HEK293T (cell line): ENCODE data around the gene KANK3.

Source experiments
- CTCF ChIA-PET: fragments of 350-600 bp; formaldehyde crosslinking; extraction: SDS; loops from one replicate; lab custom pipeline; 2021; ENCODE audit warnings: antibody characterized with exemption, inconsistent platforms; lab: Yijun Ruan, JAX
- POLR2A ChIA-PET: fragments of 350-600 bp; formaldehyde crosslinking; extraction: SDS; loops from one replicate; lab custom pipeline; 2020; ENCODE audit warnings: antibody characterized with exemption, inconsistent platforms; lab: Yijun Ruan, JAX
- DNase-seq: peaks from one replicate; pipeline ENCODE4 v3.0.0; 2012; ENCODE audit warnings: mixed read lengths; ENCODE audit errors: extremely low spot score
- ARNT ChIP-seq: fragments of 450-650 bp; IDR thresholded peaks from 2 replicates; pipeline ENCODE4 v1.6.1; 2017; ENCODE audit warnings: mild to moderate bottlenecking
- BHLHE40 ChIP-seq: fragments of 450-650 bp; IDR thresholded peaks from 2 replicates; pipeline ENCODE4 v1.6.1; 2016; ENCODE audit warnings: mild to moderate bottlenecking, moderate library complexity, borderline replicate concordance
- CTBP1 ChIP-seq: fragments of 450-650 bp; IDR thresholded peaks from 2 replicates; pipeline ENCODE4 v1.6.1; 2016; ENCODE audit warnings: borderline replicate concordance
- ELF4 ChIP-seq: fragments of 450-650 bp; IDR thresholded peaks from 2 replicates; pipeline ENCODE4 v1.6.1; 2017; ENCODE audit warnings: antibody characterized with exemption
- FOXA1 ChIP-seq: fragments of 450-650 bp; IDR thresholded peaks from 2 replicates; pipeline ENCODE4 v1.6.1; 2016; ENCODE audit warnings: mild to moderate bottlenecking
- FOXK2 ChIP-seq: fragments of 450-650 bp; IDR thresholded peaks from 2 replicates; pipeline ENCODE4 v1.6.1; 2016; ENCODE audit warnings: mild to moderate bottlenecking
- FOXM1 ChIP-seq: fragments of 450-650 bp; IDR thresholded peaks from 2 replicates; pipeline ENCODE4 v1.6.1; 2017; ENCODE audit warnings: mild to moderate bottlenecking, borderline replicate concordance
- HDGF ChIP-seq: fragments of 450-650 bp; IDR thresholded peaks from 2 replicates; pipeline ENCODE4 v1.6.1; 2017; ENCODE audit warnings: antibody characterized with exemption, borderline replicate concordance
- L3MBTL2 ChIP-seq: fragments of 450-650 bp; conservative IDR thresholded peaks from 2 replicates; pipeline ENCODE4 v1.6.1; 2016; ENCODE audit warnings: mild to moderate bottlenecking
- LEF1 ChIP-seq: fragments of 450-650 bp; IDR thresholded peaks from 2 replicates; pipeline ENCODE4 v1.6.1; 2017; ENCODE audit warnings: mild to moderate bottlenecking, borderline replicate concordance
- NFRKB ChIP-seq: fragments of 450-650 bp; IDR thresholded peaks from 2 replicates; pipeline ENCODE4 v1.6.1; 2016; ENCODE audit warnings: mild to moderate bottlenecking, moderate library complexity
- SP1 ChIP-seq: fragments of 450-650 bp; IDR thresholded peaks from 2 replicates; pipeline ENCODE4 v1.6.1; 2017
- SUZ12 ChIP-seq: fragments of 450-650 bp; IDR thresholded peaks from 2 replicates; pipeline ENCODE4 v1.6.1; 2016; ENCODE audit warnings: mild to moderate bottlenecking
- TARDBP ChIP-seq: fragments of 450-650 bp; IDR thresholded peaks from 2 replicates; pipeline ENCODE4 v1.6.1; 2016
- ZNF384 ChIP-seq: fragments of 450-650 bp; IDR thresholded peaks from 2 replicates; pipeline ENCODE4 v1.6.1; 2016
- TF ChIP-seq, protein P1 (sequence below): fragments of 450-650 bp; IDR thresholded peaks from 2 replicates; pipeline ENCODE4 v1.6.1; 2016

Gene KANK3

DNA sequence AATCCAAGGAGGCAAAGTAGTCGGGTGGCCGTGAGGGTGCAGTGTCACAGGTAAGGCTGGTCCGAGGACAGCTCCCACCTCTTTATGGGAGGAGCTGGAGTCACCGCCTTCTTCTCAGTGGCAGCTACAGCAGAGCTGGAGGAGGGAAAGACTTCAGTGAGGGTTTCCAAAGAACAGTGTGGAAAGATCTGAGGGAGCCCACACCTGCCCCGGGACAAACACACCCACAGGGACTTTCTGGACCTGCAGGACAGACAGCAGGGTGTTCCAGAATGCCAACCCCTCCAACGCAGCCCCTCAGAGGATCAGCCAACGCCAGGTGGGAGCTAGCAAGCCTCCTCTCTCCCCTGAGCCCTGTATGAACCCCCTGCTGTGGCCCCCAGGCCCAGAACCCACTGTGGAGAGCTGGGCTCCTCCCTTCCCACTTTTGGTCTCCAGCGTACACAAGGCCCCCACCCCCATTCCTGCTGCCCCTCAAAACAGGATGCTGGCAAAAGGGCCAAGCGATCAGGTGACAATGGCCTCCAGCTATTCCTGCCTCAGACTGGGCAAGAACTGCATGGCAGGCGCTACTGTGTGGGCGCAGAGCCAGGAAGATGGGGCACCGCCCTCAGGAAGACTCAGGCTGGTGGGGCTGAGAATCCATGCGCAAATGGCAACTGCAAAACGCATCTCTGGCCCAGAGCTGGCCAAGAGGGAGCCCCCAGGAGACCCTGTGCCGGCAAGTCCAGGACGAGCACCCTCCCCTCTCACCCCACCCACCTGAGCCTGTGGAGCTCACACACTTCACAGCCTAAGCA is 31.4 kb downstream of the KANK3 start:
- POLR2A ChIA-PET = no interaction called here
- TF ChIP-seq, protein P1, sequence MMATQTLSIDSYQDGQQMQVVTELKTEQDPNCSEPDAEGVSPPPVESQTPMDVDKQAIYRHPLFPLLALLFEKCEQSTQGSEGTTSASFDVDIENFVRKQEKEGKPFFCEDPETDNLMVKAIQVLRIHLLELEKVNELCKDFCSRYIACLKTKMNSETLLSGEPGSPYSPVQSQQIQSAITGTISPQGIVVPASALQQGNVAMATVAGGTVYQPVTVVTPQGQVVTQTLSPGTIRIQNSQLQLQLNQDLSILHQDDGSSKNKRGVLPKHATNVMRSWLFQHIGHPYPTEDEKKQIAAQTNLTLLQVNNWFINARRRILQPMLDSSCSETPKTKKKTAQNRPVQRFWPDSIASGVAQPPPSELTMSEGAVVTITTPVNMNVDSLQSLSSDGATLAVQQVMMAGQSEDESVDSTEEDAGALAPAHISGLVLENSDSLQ = no peak
- no peak for TF ChIP-seq ARNT
- no peak for TF ChIP-seq NFRKB
- DNase-seq = no peak
- CTCF ChIA-PET = no interaction called here

DNA sequence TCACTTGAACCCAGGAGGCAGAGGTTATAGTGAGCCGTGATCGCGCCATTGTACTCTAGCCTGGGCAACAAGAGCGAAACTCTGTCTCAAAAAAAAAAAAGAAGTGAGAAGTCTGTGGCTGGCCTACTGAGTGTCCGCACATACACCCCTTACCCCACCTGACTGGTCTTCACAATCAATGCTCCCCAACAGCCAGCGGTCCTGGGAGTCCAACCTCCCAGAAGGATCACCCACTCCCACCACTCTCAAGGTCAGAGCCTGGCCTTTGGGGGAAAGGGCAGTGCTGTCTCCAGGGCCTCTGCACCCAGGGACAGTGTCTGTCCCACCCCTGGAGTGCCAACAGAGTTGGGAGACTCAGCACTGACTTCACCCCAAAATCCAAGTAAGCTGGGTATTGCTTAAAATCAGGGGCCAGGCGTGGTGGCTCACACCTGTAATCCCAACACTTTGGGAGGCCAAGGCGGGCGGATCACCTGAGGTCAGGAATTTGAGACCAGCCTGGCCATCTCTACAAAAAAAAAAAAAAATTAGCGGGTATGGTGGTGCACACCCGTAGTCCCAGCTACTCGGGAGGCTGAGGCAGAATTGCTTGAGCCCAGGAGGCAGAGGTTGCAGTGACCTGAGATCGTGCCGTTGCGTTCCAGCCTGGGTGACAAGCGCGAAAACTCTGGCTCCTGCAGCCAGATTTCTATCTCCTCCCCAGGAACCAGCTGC is 32.6 kb downstream of the KANK3 start:
- no peak for TF ChIP-seq BHLHE40
- no peak for TF ChIP-seq SP1
- TF ChIP-seq HDGF = no peak
- no peak for TF ChIP-seq FOXK2
- TF ChIP-seq ELF4 = no peak
- no peak for TF ChIP-seq FOXA1
- TF ChIP-seq, protein P1 = no peak
- no peak for TF ChIP-seq CTBP1
- ChIA-PET POLR2A (interaction anchor here (0.8 kb wide), 1 partner anchor 11 kb away, joined by 4 read pairs; the partner anchor contains the start of genes NDUFA7 and RPS28), CTCF (no interaction called here)
- DNase-seq = no peak

DNA sequence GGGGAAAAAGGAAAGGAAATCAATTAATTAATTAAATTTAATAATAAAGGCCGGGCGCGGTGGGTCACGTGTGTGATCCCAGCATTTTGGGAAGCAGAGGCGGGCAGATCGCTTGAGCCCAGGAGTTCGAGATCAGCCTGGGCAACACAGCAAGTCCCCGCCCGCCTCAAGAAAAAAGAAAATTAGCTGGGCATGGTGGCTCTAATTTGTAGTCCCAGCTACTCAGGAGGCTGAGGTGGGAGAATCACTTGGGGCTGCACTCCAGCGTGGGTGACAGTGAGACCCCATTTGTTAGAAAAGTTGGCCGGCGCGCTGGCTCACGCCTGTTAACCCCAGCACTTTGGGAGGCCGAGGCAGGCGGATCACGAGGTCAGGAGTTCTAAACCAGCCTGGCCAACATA is 34.2 kb downstream of the KANK3 start:
- DNase-seq = no peak
- POLR2A ChIA-PET = no interaction called here
- TF ChIP-seq FOXM1 (no peak), SP1 (no peak)
- TF ChIP-seq, protein P1 = no peak
- CTCF ChIA-PET = no interaction called here

DNA sequence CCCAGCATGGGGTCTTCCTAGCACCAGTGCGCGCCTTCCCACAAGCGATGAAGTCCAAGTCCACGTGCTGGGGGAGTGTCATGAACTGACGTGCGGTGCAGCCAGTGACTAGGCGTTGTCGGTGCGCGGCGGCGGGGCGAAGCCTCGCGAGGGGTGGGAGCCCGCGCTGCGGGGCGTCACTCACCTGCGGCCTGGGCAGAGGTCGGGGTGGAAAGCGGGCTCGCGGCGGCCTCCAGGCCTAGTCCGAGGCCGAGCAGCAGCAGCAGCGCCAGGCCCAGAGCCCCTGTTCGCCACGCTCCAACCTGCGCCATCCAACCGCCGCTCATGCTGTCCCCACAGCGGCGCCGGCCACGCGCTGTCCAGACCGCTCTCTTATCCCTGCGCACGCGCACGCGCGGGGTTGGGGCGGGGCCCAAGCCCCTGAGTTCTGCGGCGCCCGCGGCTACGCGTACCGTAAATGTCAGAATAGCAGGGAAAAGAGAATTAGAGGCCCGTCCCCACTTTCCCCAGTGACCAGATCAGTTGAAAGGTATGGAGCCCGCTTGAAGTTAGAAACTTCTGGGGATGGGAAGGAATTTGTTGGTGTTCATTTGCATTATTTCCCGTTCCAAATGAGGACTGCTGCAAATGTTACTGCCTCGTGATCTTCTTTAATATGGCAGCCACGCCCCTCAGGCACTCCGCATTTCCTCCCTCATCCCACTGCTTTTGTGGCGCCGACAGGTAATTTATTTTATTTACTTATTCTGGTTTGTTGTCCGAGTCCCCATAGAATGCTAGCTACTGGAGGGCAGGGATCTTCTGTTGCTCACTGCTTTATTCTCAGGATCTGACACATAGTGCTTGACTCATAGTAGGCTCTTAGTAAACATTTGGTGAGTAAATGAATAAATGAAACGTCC is 34.8 kb downstream of the KANK3 start, which contains the start of gene CD320:
TSS of gene CD320 (minus strand) at position 394 of the 902 bp plus-strand sequence. CDS start at position 326, 68 bp downstream.
- DNase-seq = peak; percentile 90
- ChIA-PET POLR2A (no interaction called here), CTCF (no interaction called here)
- TF ChIP-seq L3MBTL2 (peak; percentile 96), CTBP1 (no peak), FOXA1 (no peak), TARDBP (no peak)
- TF ChIP-seq, protein P1 = peak; percentile 97

DNA sequence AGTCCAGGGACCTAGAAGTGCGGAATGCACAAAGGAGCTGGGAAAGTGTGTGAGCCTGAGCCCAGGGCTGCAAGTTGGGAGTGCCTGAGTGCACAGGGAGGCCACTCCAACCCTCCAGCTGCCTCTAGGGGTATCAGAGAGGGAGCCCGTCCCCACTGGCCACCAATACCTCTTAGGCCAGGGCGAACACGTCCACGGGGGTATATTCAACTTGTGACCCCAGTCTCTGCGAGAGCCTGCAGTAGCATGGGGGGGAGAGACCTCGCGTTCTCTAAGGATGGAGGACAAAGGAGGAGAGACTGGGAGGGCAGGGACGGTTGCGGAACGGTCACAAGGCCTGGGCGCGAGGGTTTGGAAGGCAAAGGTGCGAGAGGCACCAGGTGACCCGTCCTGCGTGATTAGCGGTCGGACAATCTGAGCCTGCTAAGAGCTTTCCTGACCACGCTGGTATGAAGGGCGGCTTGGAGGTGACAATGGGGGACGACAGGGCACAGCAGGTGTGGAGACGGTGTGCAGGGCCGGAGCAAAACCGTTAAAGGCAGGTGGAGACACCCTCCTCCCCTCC is 35.6 kb downstream of the KANK3 start:
- ChIA-PET POLR2A (interaction anchor here (1.3 kb wide), 1 partner anchor 14 kb away, joined by 3 read pairs; the partner anchor contains the start of genes NDUFA7 and RPS28), CTCF (no interaction called here)
- no peak for DNase-seq

More for the DNA sequence above, 35.6 kb downstream of the KANK3 start:
- TF ChIP-seq ARNT (no peak), NFRKB (no peak), FOXM1 (no peak), BHLHE40 (no peak), ELF4 (no peak), LEF1 (no peak), TARDBP (no peak), SUZ12 (no peak), CTBP1 (no peak), L3MBTL2 (no peak), FOXA1 (no peak), HDGF (no peak), FOXK2 (no peak), SP1 (no peak), ZNF384 (no peak)
- TF ChIP-seq, protein P1 = no peak
